Lung (tissue), 12 donors: ENCODE data around the gene ZNF221. TPM values are rescaled to one million over a fixed set of nuclear protein-coding genes. Genes with fewer than 3 reads are reported as not detected.

Experiments
- ATAC-seq: fragments of 200-7000 bp; cut with Tn5 transposase; one replicate; pipeline ENCODE4 v1.9.1; 2020; ENCODE audit warnings: moderate number of reproducible peaks; ENCODE audit not compliant: insufficient read depth, low FRiP score
- DNase-seq, 3 donors: peaks; one replicate each; pipeline ENCODE4 v3.0.0-alpha.2; 2013 to 2017
- H3K27ac ChIP-seq, 2 donors: one replicate each; pipeline ENCODE4 v1.5.1; 2013; ENCODE audit warnings: mild to moderate bottlenecking in 2 of 2, moderate library complexity in 2 of 2, control low read depth in 1 of 2, inconsistent platforms in 1 of 2, low read depth in 1 of 2, low read length in 1 of 2
- H3K27me3 ChIP-seq, 3 donors: one replicate each; pipeline ENCODE4 v1.5.1; 2013; ENCODE audit warnings: low read length in 2 of 3; ENCODE audit not compliant: control insufficient read depth in 3 of 3, insufficient read depth in 3 of 3
- H3K36me3 ChIP-seq, 4 donors: one replicate each; pipeline ENCODE4 v1.5.1; 2013; ENCODE audit warnings: low read length in 4 of 4, mild to moderate bottlenecking in 1 of 4, moderate library complexity in 1 of 4; ENCODE audit not compliant: control insufficient read depth in 4 of 4, insufficient read depth in 4 of 4
- H3K4me1 ChIP-seq, 5 donors: one replicate each; pipeline ENCODE4 v1.5.1; 2013; ENCODE audit warnings: low read length in 5 of 5, mild to moderate bottlenecking in 2 of 5, moderate library complexity in 1 of 5; ENCODE audit not compliant: control insufficient read depth in 5 of 5, insufficient read depth in 5 of 5
- H3K4me3 ChIP-seq: one replicate; pipeline ENCODE4 v1.5.1; 2013; ENCODE audit warnings: mild to moderate bottlenecking, control low read depth, moderate library complexity
- H3K9ac ChIP-seq, 2 donors: one replicate each; pipeline ENCODE4 v1.5.1; 2013; ENCODE audit warnings: low read length in 2 of 2, control low read depth in 1 of 2; ENCODE audit not compliant: insufficient read depth in 1 of 2
- H3K9me3 ChIP-seq, 4 donors: one replicate each; pipeline ENCODE4 v1.5.1; 2013; ENCODE audit warnings: low read length in 3 of 4, mild to moderate bottlenecking in 1 of 4, moderate library complexity in 1 of 4; ENCODE audit not compliant: control insufficient read depth in 4 of 4, insufficient read depth in 3 of 4
- WGBS, 2 donors: extraction: QIAGEN DNeasy Blood & Tissue Kit; methylation state at CpG; one replicate each; pipeline ENCODE4 v1.1.7; 2013; 5-methylcytosine and 5-hydroxymethylcytosine counted together
- polyA plus RNA-seq, 2 donors: library from polyadenylated mRNA; stranded (reverse); fragments of 200-250 nt; gene quantifications; one replicate each; pipeline ENCODE4 v1.2.1, GENCODE V29; 2013
- total RNA-seq, 2 donors: library from RNA; depleted of rRNA in 1 of 2; stranded (reverse); fragments of >200 nt in 1 of 2; gene quantifications; one replicate each; pipeline ENCODE4 v1.2.1, GENCODE V29; 2014 to 2021
- TF ChIP-seq, protein P1 (sequence below): IDR thresholded peaks from 2 replicates; pipeline ENCODE4 v1.5.1; 2012; ENCODE audit warnings: mild to moderate bottlenecking; ENCODE audit errors: control extremely low read depth, extremely low read depth
- donor health status: control.
- donor health status: control.
- donor health status: Bipolar disorder and iron deficiency.
- donor health status: healthy.
- donor health status: DM: yes; HTN: yes; CAD: no.

The ZNF221 gene
- total and polyA plus RNA-seq, 4 donors, result 0.71 to 13.1 (median 1.7) TPM

DNA sequence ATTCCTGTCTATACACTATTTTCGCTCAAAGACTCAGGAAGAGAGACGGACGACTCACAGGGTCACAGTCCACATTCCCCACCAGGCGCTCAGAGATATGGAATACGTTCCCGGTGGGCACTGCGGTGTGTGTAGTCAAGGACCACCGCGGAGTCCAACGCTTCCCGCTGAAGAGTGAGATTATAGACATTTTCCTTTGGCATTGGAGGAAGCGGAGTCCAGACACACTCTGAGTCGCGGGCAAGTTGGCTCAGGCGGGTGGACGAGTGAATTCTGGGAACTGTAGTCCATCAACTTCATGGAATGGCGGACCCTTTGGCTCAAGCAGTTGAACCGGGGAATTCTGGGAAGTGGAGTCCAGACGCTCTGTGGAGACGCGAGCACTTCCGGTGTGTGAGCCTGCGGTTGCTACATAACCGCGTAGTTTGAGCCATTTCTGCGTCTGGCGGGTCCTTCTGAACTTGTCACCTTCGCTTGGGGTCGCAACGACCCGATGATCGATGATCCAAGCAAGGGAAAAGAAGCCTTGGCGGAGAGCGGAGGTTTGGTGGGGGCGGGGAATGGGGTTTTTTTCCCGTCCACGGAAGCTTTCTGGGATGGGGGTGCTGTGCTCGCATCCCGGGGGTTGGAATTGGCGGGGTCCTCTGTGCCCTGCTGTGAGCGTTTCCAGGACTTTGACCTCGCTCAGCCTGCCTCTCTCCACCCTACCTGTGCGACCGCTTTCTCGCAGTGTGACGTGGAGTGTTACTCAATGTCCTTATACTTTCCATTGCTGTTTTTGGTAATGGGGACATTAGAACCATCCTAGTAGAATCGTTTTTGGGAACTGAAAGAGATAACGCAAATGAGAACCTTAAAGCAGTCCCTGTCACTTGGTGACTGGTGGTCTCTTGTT, 51.8 kb downstream of the ZNF221 start, which contains the start of gene ZNF230:
Gene ZNF230, plus strand, starts transcription at position 392 of the 895 bp plus-strand sequence. CDS start 4,122 bp downstream, outside the sequence.
- 1% methylated on average over 48 of the region's 48 CpGs for WGBS, 2 donors
- Histone ChIP-seq H3K27ac (peak within 1 kb of the TSS; percentile 61 to 85), H3K9ac (peak within 1 kb of the TSS; percentile 50 to 98), H3K9me3 (peaks cover 0 to 11% (median 7%) of the 10 kb centered on the region in 4 donors), H3K4me1 (peaks cover 0 to 9% (median 6%) of the 10 kb centered on the region in 5 donors), H3K27me3 (no peaks in the 10 kb centered on the region), H3K36me3 (peaks cover 4 to 15% (median 11%) of the 10 kb centered on the region in 4 donors), H3K4me3 (peak within 1 kb of the TSS; percentile 73)
- TF ChIP-seq, protein P1, sequence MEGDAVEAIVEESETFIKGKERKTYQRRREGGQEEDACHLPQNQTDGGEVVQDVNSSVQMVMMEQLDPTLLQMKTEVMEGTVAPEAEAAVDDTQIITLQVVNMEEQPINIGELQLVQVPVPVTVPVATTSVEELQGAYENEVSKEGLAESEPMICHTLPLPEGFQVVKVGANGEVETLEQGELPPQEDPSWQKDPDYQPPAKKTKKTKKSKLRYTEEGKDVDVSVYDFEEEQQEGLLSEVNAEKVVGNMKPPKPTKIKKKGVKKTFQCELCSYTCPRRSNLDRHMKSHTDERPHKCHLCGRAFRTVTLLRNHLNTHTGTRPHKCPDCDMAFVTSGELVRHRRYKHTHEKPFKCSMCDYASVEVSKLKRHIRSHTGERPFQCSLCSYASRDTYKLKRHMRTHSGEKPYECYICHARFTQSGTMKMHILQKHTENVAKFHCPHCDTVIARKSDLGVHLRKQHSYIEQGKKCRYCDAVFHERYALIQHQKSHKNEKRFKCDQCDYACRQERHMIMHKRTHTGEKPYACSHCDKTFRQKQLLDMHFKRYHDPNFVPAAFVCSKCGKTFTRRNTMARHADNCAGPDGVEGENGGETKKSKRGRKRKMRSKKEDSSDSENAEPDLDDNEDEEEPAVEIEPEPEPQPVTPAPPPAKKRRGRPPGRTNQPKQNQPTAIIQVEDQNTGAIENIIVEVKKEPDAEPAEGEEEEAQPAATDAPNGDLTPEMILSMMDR, result no peak
- DNase-seq, result peak; percentile 96 to 99 (median 99)
- ATAC-seq, result peak; percentile 93

DNA sequence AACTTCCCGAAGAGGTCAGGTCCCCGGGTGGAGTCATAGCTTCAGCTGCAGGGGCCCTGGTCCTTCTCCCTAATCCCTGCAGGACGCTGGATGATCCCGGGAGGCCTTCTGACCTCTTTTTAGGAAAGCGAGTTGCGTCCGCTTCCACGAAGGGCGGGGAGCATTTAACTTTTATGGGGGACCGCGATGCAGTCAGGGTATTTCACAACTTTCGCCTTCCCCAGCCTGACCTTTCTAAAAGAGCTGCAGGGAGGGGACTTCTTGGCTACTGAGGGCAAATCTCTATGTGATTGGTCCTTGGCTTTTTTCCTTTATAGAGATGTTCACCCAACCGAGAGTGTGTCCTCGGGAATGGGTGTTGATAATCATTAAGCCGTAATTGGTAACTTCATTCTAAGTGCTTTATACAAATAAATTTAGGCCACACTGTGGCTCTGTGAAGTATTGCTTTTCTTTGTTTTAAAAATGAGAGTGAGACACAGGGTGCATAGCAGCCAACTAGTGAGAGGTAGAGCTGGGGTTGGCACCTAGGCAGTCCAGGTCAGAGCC, 52.5 kb downstream of the ZNF221 start:
- DNase-seq, result peak; percentile 16 to 40 (median 29)
- H3K27ac ChIP-seq, result peak overlapping the region in 1 of 2 donors; percentile 59

DNA sequence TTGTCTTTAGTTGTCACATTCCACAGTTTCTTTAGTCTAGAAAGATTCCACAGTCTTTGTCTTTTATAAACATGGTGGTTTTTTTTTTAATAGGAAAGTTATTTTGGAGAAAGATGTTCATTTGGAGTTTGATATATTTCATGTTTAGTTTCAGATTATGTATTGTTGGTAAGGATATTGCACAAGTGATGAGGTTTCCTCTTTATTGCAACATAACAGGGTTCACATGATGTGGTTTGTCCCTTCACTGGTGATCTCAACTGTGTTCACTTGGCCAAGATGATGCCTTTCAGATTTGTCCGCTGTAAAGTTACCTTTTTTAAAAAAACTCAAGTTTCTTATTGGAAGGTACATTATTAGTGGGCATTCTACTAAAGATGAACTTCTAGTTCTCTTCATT, 54.9 kb downstream of the ZNF221 start:
- Histone ChIP-seq H3K4me3 (no peak overlapping the region), H3K9me3 (peaks cover 10 to 35% (median 32%) of the 10 kb centered on the region in 4 donors), H3K9ac (no peak overlapping the region), H3K27ac (no peak overlapping the region), H3K27me3 (no peaks in the 10 kb centered on the region), H3K4me1 (peaks cover 0 to 9% (median 6%) of the 10 kb centered on the region in 5 donors), H3K36me3 (peaks cover 27 to 47% (median 41%) of the 10 kb centered on the region in 4 donors)
- DNase-seq (no peak), ATAC-seq (no peak)
- WGBS, 2 donors, result 32 to 74% methylated on average over 1 of the region's 1 CpG
- TF ChIP-seq, protein P1, result no peak

More for the DNA sequence above, 52.5 kb downstream of the ZNF221 start:
- TF ChIP-seq, protein P1, result no peak
- Histone ChIP-seq H3K36me3 (peaks cover 7 to 23% (median 18%) of the 10 kb centered on the region in 4 donors), H3K9ac (peak overlapping the region; percentile 50 to 98), H3K9me3 (peaks cover 0 to 14% (median 10%) of the 10 kb centered on the region in 4 donors), H3K4me1 (peaks cover 0 to 9% (median 6%) of the 10 kb centered on the region in 5 donors), H3K27me3 (no peaks in the 10 kb centered on the region), H3K4me3 (peak overlapping the region; percentile 73)
- WGBS, 2 donors, result 4% methylated on average over 15 of the region's 15 CpGs
- no peak for ATAC-seq
